MM.1S (cell line): ENCODE data around the gene MAGI2.

Source experiments
- DNase-seq: peaks from one replicate; pipeline ENCODE4 v3.0.0-alpha.2; 2015
- H2AFZ ChIP-seq: fragments of 300-600 bp; sonication (generic); 2 replicates; pipeline ENCODE4 v1.6.0; 2016; ENCODE audit warnings: antibody characterized with exemption, low read length
- H3F3A ChIP-seq: fragments of 300-600 bp; sonication (generic); 2 replicates; pipeline ENCODE4 v1.6.1; 2016; ENCODE audit warnings: mild to moderate bottlenecking, antibody characterized with exemption, low read length, moderate library complexity, mixed read lengths; ENCODE audit not compliant: insufficient read depth
- H3K27ac ChIP-seq: fragments of 300-600 bp; sonication (generic); 2 replicates; pipeline ENCODE4 v1.5.1; 2016; ENCODE audit warnings: mild to moderate bottlenecking, low read length
- H3K27me3 ChIP-seq: fragments of 300-600 bp; sonication (generic); replicated peaks from 2 replicates; pipeline ENCODE4 v1.6.0; 2016; ENCODE audit warnings: low read length; ENCODE audit not compliant: insufficient read depth
- H3K36me3 ChIP-seq: fragments of 300-600 bp; sonication (generic); replicated peaks from 2 replicates; pipeline ENCODE4 v1.6.1; 2016; ENCODE audit warnings: mild to moderate bottlenecking, low read length, mixed read lengths; ENCODE audit not compliant: insufficient read depth
- H3K4me1 ChIP-seq: fragments of 300-600 bp; sonication (generic); 2 replicates; pipeline ENCODE4 v1.6.1; 2016; ENCODE audit warnings: low read length, mixed read lengths
- H3K4me2 ChIP-seq: fragments of 300-600 bp; sonication (generic); 2 replicates; pipeline ENCODE4 v1.6.0; 2016; ENCODE audit warnings: low read depth, low read length
- H3K4me3 ChIP-seq: fragments of 300-600 bp; sonication (generic); 2 replicates; pipeline ENCODE4 v1.5.1; 2016; ENCODE audit warnings: low read length, mixed read lengths
- H3K79me2 ChIP-seq: fragments of 300-600 bp; sonication (generic); 2 replicates; pipeline ENCODE4 v1.6.1; 2016; ENCODE audit warnings: mixed run types, low read length, mixed read lengths
- H3K9ac ChIP-seq: fragments of 300-600 bp; sonication (generic); 2 replicates; pipeline ENCODE4 v1.6.1; 2016; ENCODE audit warnings: low read length, mixed read lengths
- H3K9me2 ChIP-seq: fragments of 300-600 bp; sonication (generic); replicated peaks from 2 replicates; pipeline ENCODE4 v1.6.1; 2016; ENCODE audit warnings: mild to moderate bottlenecking, low read length, mixed read lengths; ENCODE audit not compliant: insufficient read depth
- H3K9me3 ChIP-seq: fragments of 300-600 bp; sonication (generic); replicated peaks from 2 replicates; pipeline ENCODE4 v1.6.1; 2016; ENCODE audit warnings: mild to moderate bottlenecking, low read length, mixed read lengths; ENCODE audit not compliant: insufficient read depth
- H4K20me1 ChIP-seq: fragments of 300-600 bp; sonication (generic); 2 replicates; pipeline ENCODE4 v1.6.1; 2016; ENCODE audit warnings: mild to moderate bottlenecking, low read length, moderate library complexity, mixed read lengths; ENCODE audit not compliant: insufficient read depth
- EZH2 ChIP-seq: fragments of 300-600 bp; sonication (generic); optimal IDR thresholded peaks from 2 replicates; pipeline ENCODE3; 2017; ENCODE audit warnings: low read depth, mild to moderate bottlenecking, antibody characterized with exemption, low read length, mixed read lengths
- EZH2phosphoT487 ChIP-seq: fragments of 300-600 bp; sonication (generic); IDR thresholded peaks from 2 replicates; pipeline ENCODE4 v1.6.1; 2018; ENCODE audit warnings: antibody characterized with exemption, low read length
- TF ChIP-seq, protein P1 (sequence below): fragments of 300-600 bp; sonication (generic); IDR thresholded peaks from 2 replicates; pipeline ENCODE4 v1.5.1; 2016; ENCODE audit warnings: antibody characterized with exemption, low read length, mixed read lengths

The MAGI2 gene

DNA sequence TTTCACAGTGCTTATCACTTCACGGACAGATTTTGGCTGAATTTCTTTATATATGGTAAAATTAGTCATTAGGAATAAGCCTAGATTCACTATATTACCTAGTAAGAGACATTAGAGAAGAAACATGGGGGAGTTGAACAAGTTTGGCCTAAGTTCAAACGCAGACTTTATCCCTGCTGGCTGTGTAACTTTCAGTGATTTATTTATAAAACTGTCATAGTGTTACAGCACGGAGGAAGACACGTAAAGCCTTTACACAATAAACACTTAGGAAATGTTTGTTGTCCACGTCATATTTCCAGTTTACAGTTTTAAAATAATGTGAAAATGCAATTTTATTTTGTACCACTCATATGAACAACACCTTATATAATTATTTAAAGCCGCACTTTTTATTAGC lies 661.5 kb downstream of the MAGI2 start:
- H3K4me2 ChIP-seq: no peak overlapping the region
- H4K20me1 ChIP-seq: no peaks in the 10 kb centered on the region
- H3F3A ChIP-seq: no peaks in the 10 kb centered on the region
- H3K27ac ChIP-seq: no peak overlapping the region
- 0 out of 2 replicates have a peak, but pooled peaks cover 2% of the 10 kb centered on the region for H3K9me3 ChIP-seq
- H3K4me1 ChIP-seq: no peaks in the 10 kb centered on the region
- no peaks in the 10 kb centered on the region for H3K36me3 ChIP-seq
- H3K27me3 ChIP-seq: no peaks in the 10 kb centered on the region
- H3K9me2 ChIP-seq: no peaks in the 10 kb centered on the region
- no peak overlapping the region for H3K4me3 ChIP-seq
- DNase-seq: no peak
- H2AFZ ChIP-seq: no peak overlapping the region
- TF ChIP-seq EZH2: no peak
- TF ChIP-seq, protein P1, sequence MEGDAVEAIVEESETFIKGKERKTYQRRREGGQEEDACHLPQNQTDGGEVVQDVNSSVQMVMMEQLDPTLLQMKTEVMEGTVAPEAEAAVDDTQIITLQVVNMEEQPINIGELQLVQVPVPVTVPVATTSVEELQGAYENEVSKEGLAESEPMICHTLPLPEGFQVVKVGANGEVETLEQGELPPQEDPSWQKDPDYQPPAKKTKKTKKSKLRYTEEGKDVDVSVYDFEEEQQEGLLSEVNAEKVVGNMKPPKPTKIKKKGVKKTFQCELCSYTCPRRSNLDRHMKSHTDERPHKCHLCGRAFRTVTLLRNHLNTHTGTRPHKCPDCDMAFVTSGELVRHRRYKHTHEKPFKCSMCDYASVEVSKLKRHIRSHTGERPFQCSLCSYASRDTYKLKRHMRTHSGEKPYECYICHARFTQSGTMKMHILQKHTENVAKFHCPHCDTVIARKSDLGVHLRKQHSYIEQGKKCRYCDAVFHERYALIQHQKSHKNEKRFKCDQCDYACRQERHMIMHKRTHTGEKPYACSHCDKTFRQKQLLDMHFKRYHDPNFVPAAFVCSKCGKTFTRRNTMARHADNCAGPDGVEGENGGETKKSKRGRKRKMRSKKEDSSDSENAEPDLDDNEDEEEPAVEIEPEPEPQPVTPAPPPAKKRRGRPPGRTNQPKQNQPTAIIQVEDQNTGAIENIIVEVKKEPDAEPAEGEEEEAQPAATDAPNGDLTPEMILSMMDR: no peak
- TF ChIP-seq EZH2phosphoT487: no peak
- H3K9ac ChIP-seq: no peak overlapping the region
- no peaks in the 10 kb centered on the region for H3K79me2 ChIP-seq

DNA sequence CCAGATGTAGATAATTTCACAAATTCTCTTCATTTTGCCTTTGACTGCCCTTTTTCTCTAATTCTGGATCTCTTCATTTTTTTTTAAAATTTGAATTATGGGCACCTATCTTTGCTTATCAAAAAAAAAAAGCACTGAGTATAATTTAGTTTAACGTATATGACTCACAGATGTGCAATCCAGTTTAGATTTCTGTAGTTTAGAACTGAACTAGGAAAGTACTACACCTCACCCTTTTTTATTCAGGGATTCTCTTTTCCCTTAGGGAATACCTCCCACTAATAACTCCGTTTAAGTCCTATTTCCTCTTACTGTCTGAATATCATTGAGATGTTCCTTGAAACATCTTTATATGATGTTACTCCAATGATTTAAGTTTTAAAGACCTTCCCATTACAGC lies 665.0 kb downstream of the MAGI2 start:
- no peak for TF ChIP-seq EZH2
- TF ChIP-seq, protein P1: no peak
- TF ChIP-seq EZH2phosphoT487: no peak
- Histone ChIP-seq H4K20me1 (no peaks in the 10 kb centered on the region), H3K4me1 (no peaks in the 10 kb centered on the region), H3K9me2 (no peaks in the 10 kb centered on the region), H3K4me3 (no peak overlapping the region), H3K36me3 (no peaks in the 10 kb centered on the region), H3K27me3 (no peaks in the 10 kb centered on the region), H3K4me2 (no peak overlapping the region), H2AFZ (no peak overlapping the region), H3K9ac (no peak overlapping the region), H3K79me2 (no peaks in the 10 kb centered on the region), H3F3A (no peaks in the 10 kb centered on the region), H3K9me3 (0 out of 2 replicates have a peak, but pooled peaks cover 2% of the 10 kb centered on the region), H3K27ac (no peak overlapping the region)
- DNase-seq: no peak

DNA sequence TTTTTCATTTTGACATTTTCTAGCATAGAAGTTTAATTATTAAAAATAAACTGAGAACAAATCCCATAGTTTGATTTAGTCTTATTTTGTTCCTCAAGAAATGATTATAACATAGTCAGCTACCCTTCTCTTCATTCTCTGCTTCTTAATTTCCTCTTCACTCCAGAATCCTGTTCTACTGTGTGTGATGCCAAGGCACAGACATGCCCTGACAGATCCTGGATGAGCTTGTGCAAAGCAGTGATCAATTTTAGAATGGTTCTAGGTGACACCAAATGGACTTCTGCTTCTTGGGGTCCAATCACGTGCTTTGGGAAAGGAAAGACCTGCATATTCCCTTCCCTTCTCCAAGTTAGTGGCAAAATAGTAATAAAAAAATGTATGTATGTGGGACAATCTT lies 665.6 kb downstream of the MAGI2 start:
- Histone ChIP-seq H3K27me3 (no peaks in the 10 kb centered on the region), H3K79me2 (no peaks in the 10 kb centered on the region), H2AFZ (no peak overlapping the region), H3K4me1 (no peaks in the 10 kb centered on the region), H3K9me2 (no peaks in the 10 kb centered on the region), H4K20me1 (no peaks in the 10 kb centered on the region), H3K4me3 (no peak overlapping the region), H3K9me3 (0 out of 2 replicates have a peak, but pooled peaks cover 2% of the 10 kb centered on the region), H3K9ac (no peak overlapping the region), H3K27ac (no peak overlapping the region), H3F3A (no peaks in the 10 kb centered on the region), H3K36me3 (no peaks in the 10 kb centered on the region), H3K4me2 (no peak overlapping the region)
- no peak for DNase-seq
- TF ChIP-seq EZH2phosphoT487: no peak
- no peak for TF ChIP-seq EZH2
- TF ChIP-seq, protein P1: no peak
